SK-N-SH (cell line): ENCODE measurements around the gene CD300LG. TPM values are rescaled to one million over a fixed set of nuclear protein-coding genes. Genes with fewer than 3 reads are reported as not detected.

Source experiments
- CTCF ChIA-PET: fragments of 300-600, 350-600 bp; formaldehyde crosslinking; extraction: SDS; loops from one replicate; lab custom pipeline; 2021; lab: Yijun Ruan, JAX
- POLR2A ChIA-PET: fragments of 350-600 bp; sonication (Branson Sonifier 250); formaldehyde crosslinking; extraction: SDS; loops from one replicate; lab custom pipeline; 2020; ENCODE audit warnings: antibody characterized with exemption, inconsistent platforms; lab: Yijun Ruan, JAX
- DNase-seq: peaks from one replicate; pipeline ENCODE4 v3.0.0; 2012
- H2AFZ ChIP-seq: fragments of 200-600 bp; sonication (generic); 2 replicates; pipeline ENCODE4 v1.8.1; 2016; ENCODE audit warnings: antibody characterized with exemption, mild to moderate bottlenecking, low read depth
- H3F3A ChIP-seq: fragments of 200-600 bp; sonication (generic); replicated peaks from 2 replicates; pipeline ENCODE3; 2016; ENCODE audit warnings: antibody characterized with exemption, mild to moderate bottlenecking; ENCODE audit not compliant: insufficient read depth
- H3K27ac ChIP-seq, 2 experiments: fragments of 200-500 bp in 1 of 2; fragments of 200-600 bp in 1 of 2; sonication (Bioruptor generic) in 1 of 2; sonication (generic), shearing (Covaris generic) in 1 of 2; 2 replicates each; pipeline versions ENCODE4 v1.5.1 to v1.6.1; 2014 to 2016; ENCODE audit warnings: low read depth in 2 of 2, inconsistent platforms in 1 of 2, low read length in 1 of 2, mild to moderate bottlenecking in 1 of 2, mixed read lengths in 1 of 2
- H3K27me3 ChIP-seq: fragments of 200-600 bp; sonication (generic), shearing (Covaris generic); 2 replicates; pipeline ENCODE4 v1.6.1; 2016; ENCODE audit warnings: mixed run types; ENCODE audit not compliant: insufficient read depth
- H3K36me3 ChIP-seq, 2 experiments: fragments of 200-500 bp in 1 of 2; fragments of 200-600 bp in 1 of 2; sonication (Bioruptor generic) in 1 of 2; sonication (generic) in 1 of 2; replicated peaks in 1 of 2; 2 replicates each; pipeline versions ENCODE3 to v1.5.1; 2014 to 2016; ENCODE audit warnings: low read length in 1 of 2, mild to moderate bottlenecking in 1 of 2; ENCODE audit not compliant: insufficient read depth in 2 of 2, control insufficient read depth in 1 of 2
- H3K4me1 ChIP-seq, 2 experiments: fragments of 200-500 bp in 1 of 2; fragments of 200-600 bp in 1 of 2; sonication (Bioruptor generic) in 1 of 2; sonication (generic), shearing (Covaris generic) in 1 of 2; 2 replicates each; pipeline versions ENCODE4 v1.5.1 to v1.6.1; 2014 to 2016; ENCODE audit warnings: low read depth in 1 of 2, low read length in 1 of 2, mixed run types in 1 of 2; ENCODE audit not compliant: insufficient read depth in 2 of 2, control insufficient read depth in 1 of 2
- H3K4me2 ChIP-seq: fragments of 200-600 bp; sonication (generic), shearing (Covaris generic); 2 replicates; pipeline ENCODE4 v1.6.1; 2017; ENCODE audit warnings: mixed run types
- H3K4me3 ChIP-seq, 2 experiments: fragments of 200-500 bp in 1 of 2; fragments of 200-600 bp in 1 of 2; sonication (Bioruptor generic) in 1 of 2; sonication (generic), shearing (Covaris generic) in 1 of 2; 2 replicates each; pipeline versions ENCODE4 v1.5.1 to v1.8.1; 2014 to 2016; ENCODE audit warnings: low read depth in 2 of 2, inconsistent platforms in 1 of 2, low read length in 1 of 2, mild to moderate bottlenecking in 1 of 2, mixed read lengths in 1 of 2, moderate library complexity in 1 of 2
- H3K79me2 ChIP-seq: fragments of 200-600 bp; sonication (generic); 2 replicates; pipeline ENCODE4 v1.8.1; 2017; ENCODE audit warnings: mild to moderate bottlenecking; ENCODE audit not compliant: insufficient read depth
- H3K9ac ChIP-seq: fragments of 200-600 bp; sonication (generic); 2 replicates; pipeline ENCODE4 v1.6.1; 2017; ENCODE audit warnings: mixed run types
- H3K9me2 ChIP-seq: fragments of 200-600 bp; sonication (generic); 2 replicates; pipeline ENCODE4 v1.6.1; 2017; ENCODE audit warnings: mixed run types
- H3K9me3 ChIP-seq: fragments of 200-600 bp; sonication (generic); 2 replicates; pipeline ENCODE4 v1.6.1; 2017; ENCODE audit warnings: mixed run types, mild to moderate bottlenecking, moderate library complexity
- H4K20me1 ChIP-seq: fragments of 200-600 bp; sonication (generic); 2 replicates; pipeline ENCODE4 v1.6.1; 2017; ENCODE audit warnings: mild to moderate bottlenecking, mixed run types; ENCODE audit not compliant: insufficient read depth
- CHD2 ChIP-seq: fragments of 150-350 bp; IDR thresholded peaks from 2 replicates; pipeline ENCODE4 v1.6.1; 2018; ENCODE audit warnings: low read length; ENCODE audit not compliant: partially characterized antibody
- EP300 ChIP-seq, 2 experiments: IDR thresholded peaks; 2 replicates each; pipeline versions ENCODE4 v1.4.0 to v1.6.1; 2012; ENCODE audit warnings: borderline replicate concordance in 1 of 2, low read depth in 1 of 2, low read length in 1 of 2
- FOSL2 ChIP-seq: IDR thresholded peaks from 2 replicates; pipeline ENCODE4 v1.4.0; 2012; ENCODE audit warnings: low read depth, mild to moderate bottlenecking, moderate library complexity, borderline replicate concordance
- FOXJ3 ChIP-seq: sonication (generic); formaldehyde crosslinking; IDR thresholded peaks from 2 replicates; pipeline ENCODE4 v1.5.1; 2020; ENCODE audit warnings: mild to moderate bottlenecking, missing genetic modification reagents
- FOXM1 ChIP-seq: IDR thresholded peaks from 2 replicates; pipeline ENCODE4 v1.4.0; 2012; ENCODE audit warnings: low read depth, mild to moderate bottlenecking
- GATA2 ChIP-seq: sonication (generic); formaldehyde crosslinking; IDR thresholded peaks from 2 replicates; pipeline ENCODE4 v1.5.0; 2020; ENCODE audit warnings: mild to moderate bottlenecking, missing genetic modification reagents
- RCOR1 ChIP-seq: fragments of 150-350 bp; IDR thresholded peaks from 2 replicates; pipeline ENCODE4 v1.6.1; 2017; ENCODE audit warnings: antibody characterized with exemption, low read length
- RFX5 ChIP-seq: IDR thresholded peaks from 2 replicates; pipeline ENCODE4 v1.6.1; 2012; ENCODE audit warnings: mild to moderate bottlenecking, improper control_type of control experiment, low read length
- SMC3 ChIP-seq: IDR thresholded peaks from 2 replicates; pipeline ENCODE4 v1.6.1; 2012; ENCODE audit warnings: low read depth, low read length, improper control_type of control experiment
- TAF1 ChIP-seq: IDR thresholded peaks from 2 replicates; pipeline ENCODE4 v1.6.1; 2012; ENCODE audit warnings: low read depth, mild to moderate bottlenecking, low read length, moderate library complexity, borderline replicate concordance
- TCF12 ChIP-seq: IDR thresholded peaks from 2 replicates; pipeline ENCODE4 v1.4.0; 2012
- TEAD4 ChIP-seq: IDR thresholded peaks from 2 replicates; pipeline ENCODE4 v1.4.0; 2012; ENCODE audit warnings: mild to moderate bottlenecking, borderline replicate concordance; ENCODE audit not compliant: insufficient read depth
- YY1 ChIP-seq: IDR thresholded peaks from 2 replicates; pipeline ENCODE4 v1.4.0; 2012; ENCODE audit warnings: low read depth, mild to moderate bottlenecking
- whole genome bisulfite sequencing: methylation state at CpG from one replicate; pipeline ENCODE4 v1.1.6; 2017; ENCODE audit warnings: low lambda C conversion rate; 5-methylcytosine and 5-hydroxymethylcytosine counted together
- polyA plus RNA-seq, 3 experiments: library from polyadenylated mRNA; depleted of rRNA; stranded (reverse); fragments of >200 nt; gene quantifications; 2 replicates each; pipeline ENCODE4 v1.2.3, GENCODE V29; 2012
- TF ChIP-seq, protein P1 (sequence below): fragments of 150-350 bp; IDR thresholded peaks from 2 replicates; pipeline ENCODE4 v1.6.1; 2016; ENCODE audit warnings: mild to moderate bottlenecking, low read depth, low read length
- TF ChIP-seq, protein P2 (sequence below): IDR thresholded peaks from 2 replicates; pipeline ENCODE4 v1.4.0; 2012; ENCODE audit warnings: low read depth, borderline replicate concordance
- TF ChIP-seq, protein P3 (sequence below): fragments of 150-350 bp; IDR thresholded peaks from 2 replicates; pipeline ENCODE4 v1.6.1; 2017; ENCODE audit warnings: antibody characterized with exemption, low read length, low read depth, borderline replicate concordance
- TF ChIP-seq, protein P4 (sequence below): IDR thresholded peaks from 2 replicates; pipeline ENCODE4 v1.6.1; 2012; ENCODE audit warnings: mild to moderate bottlenecking, low read depth, low read length, moderate library complexity
- TF ChIP-seq, protein P5 (sequence below): IDR thresholded peaks from 2 replicates; pipeline ENCODE4; 2012
- TF ChIP-seq, protein P6 (sequence below): IDR thresholded peaks from 2 replicates; pipeline ENCODE4 v1.4.0; 2012; ENCODE audit warnings: low read depth, borderline replicate concordance
- TF ChIP-seq, protein P7 (sequence below): fragments of 200-600 bp; sonication (generic); IDR thresholded peaks from 2 replicates; pipeline ENCODE4 v1.6.1; 2017; ENCODE audit warnings: antibody characterized with exemption, mild to moderate bottlenecking, moderate library complexity

CD300LG gene
- polyA plus RNA-seq, 1 of the 3 experiments (the other 2 are of a cell fraction), result not detected

DNA sequence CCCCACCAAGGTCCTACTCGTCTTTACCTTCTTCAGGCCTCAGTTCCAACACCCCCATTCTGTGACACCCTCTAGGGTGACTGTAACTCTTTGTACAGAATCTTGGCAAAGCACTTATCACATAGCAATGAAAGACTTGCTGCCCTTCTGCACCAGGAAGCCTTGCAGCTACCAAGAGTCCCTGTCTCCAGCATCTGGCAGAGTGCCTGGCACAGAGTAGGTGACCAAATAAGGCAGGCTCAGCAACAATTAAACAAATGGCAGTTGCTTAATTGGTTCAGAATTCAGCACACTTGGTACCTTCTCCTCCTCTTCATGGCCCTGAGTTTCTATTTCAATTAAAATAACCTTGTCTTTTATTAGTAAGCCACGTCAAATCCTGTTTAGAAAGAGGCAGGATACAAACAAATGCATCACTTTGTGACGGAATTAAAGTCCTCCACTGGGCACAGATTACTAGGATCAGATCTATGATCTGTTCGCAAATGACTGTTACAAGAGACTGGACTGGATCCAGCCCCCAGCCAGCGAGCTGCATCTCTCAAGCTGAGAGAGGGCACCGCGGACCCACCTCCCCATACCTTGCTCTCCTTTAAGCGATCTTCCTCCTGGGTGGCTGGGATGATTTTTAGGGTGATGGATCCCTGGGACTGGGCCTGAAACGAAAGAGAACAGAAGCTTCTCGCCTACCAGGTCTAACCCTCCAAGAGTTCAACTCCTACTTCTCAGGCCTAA, 23.5 kb upstream of the CD300LG start:
- Histone ChIP-seq H3K9me3 (no peaks in the 10 kb centered on the region), H3K4me1 (peaks cover 0 to 5% of the 10 kb centered on the region in 2 experiments; a peak in 1 of 4 replicates), H3K4me2 (no peak overlapping the region), H3K79me2 (no peaks in the 10 kb centered on the region), H3K9ac (no peak overlapping the region), H3K36me3 (peaks cover 16 to 18% of the 10 kb centered on the region in 2 experiments), H2AFZ (no peak overlapping the region), H3K27me3 (no peaks in the 10 kb centered on the region), H3K9me2 (no peaks in the 10 kb centered on the region), H4K20me1 (no peaks in the 10 kb centered on the region), H3K27ac (no peak overlapping the region), H3K4me3 (no peak overlapping the region), H3F3A (no peaks in the 10 kb centered on the region)
- no peak for DNase-seq
- WGBS, result 94% methylated on average over 10 of the region's 10 CpGs
- no peak for TF ChIP-seq YY1
- no peak for TF ChIP-seq TCF12
- TF ChIP-seq, protein P1, sequence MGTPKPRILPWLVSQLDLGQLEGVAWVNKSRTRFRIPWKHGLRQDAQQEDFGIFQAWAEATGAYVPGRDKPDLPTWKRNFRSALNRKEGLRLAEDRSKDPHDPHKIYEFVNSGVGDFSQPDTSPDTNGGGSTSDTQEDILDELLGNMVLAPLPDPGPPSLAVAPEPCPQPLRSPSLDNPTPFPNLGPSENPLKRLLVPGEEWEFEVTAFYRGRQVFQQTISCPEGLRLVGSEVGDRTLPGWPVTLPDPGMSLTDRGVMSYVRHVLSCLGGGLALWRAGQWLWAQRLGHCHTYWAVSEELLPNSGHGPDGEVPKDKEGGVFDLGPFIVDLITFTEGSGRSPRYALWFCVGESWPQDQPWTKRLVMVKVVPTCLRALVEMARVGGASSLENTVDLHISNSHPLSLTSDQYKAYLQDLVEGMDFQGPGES, result no peak
- TF ChIP-seq FOXM1, result no peak
- TF ChIP-seq, protein P2, sequence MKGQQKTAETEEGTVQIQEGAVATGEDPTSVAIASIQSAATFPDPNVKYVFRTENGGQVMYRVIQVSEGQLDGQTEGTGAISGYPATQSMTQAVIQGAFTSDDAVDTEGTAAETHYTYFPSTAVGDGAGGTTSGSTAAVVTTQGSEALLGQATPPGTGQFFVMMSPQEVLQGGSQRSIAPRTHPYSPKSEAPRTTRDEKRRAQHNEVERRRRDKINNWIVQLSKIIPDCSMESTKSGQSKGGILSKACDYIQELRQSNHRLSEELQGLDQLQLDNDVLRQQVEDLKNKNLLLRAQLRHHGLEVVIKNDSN, result no peak
- no peak for TF ChIP-seq CHD2
- TF ChIP-seq SMC3, result no peak
- TF ChIP-seq TEAD4, result no peak
- TF ChIP-seq, protein P3, sequence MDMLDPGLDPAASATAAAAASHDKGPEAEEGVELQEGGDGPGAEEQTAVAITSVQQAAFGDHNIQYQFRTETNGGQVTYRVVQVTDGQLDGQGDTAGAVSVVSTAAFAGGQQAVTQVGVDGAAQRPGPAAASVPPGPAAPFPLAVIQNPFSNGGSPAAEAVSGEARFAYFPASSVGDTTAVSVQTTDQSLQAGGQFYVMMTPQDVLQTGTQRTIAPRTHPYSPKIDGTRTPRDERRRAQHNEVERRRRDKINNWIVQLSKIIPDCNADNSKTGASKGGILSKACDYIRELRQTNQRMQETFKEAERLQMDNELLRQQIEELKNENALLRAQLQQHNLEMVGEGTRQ, result no peak
- no peak for TF ChIP-seq FOSL2
- TF ChIP-seq FOXJ3 (CRISPR knock-in tag), result no peak
- TF ChIP-seq, protein P4, sequence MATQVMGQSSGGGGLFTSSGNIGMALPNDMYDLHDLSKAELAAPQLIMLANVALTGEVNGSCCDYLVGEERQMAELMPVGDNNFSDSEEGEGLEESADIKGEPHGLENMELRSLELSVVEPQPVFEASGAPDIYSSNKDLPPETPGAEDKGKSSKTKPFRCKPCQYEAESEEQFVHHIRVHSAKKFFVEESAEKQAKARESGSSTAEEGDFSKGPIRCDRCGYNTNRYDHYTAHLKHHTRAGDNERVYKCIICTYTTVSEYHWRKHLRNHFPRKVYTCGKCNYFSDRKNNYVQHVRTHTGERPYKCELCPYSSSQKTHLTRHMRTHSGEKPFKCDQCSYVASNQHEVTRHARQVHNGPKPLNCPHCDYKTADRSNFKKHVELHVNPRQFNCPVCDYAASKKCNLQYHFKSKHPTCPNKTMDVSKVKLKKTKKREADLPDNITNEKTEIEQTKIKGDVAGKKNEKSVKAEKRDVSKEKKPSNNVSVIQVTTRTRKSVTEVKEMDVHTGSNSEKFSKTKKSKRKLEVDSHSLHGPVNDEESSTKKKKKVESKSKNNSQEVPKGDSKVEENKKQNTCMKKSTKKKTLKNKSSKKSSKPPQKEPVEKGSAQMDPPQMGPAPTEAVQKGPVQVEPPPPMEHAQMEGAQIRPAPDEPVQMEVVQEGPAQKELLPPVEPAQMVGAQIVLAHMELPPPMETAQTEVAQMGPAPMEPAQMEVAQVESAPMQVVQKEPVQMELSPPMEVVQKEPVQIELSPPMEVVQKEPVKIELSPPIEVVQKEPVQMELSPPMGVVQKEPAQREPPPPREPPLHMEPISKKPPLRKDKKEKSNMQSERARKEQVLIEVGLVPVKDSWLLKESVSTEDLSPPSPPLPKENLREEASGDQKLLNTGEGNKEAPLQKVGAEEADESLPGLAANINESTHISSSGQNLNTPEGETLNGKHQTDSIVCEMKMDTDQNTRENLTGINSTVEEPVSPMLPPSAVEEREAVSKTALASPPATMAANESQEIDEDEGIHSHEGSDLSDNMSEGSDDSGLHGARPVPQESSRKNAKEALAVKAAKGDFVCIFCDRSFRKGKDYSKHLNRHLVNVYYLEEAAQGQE, result no peak
- no peak for TF ChIP-seq RCOR1
- TF ChIP-seq, protein P5, sequence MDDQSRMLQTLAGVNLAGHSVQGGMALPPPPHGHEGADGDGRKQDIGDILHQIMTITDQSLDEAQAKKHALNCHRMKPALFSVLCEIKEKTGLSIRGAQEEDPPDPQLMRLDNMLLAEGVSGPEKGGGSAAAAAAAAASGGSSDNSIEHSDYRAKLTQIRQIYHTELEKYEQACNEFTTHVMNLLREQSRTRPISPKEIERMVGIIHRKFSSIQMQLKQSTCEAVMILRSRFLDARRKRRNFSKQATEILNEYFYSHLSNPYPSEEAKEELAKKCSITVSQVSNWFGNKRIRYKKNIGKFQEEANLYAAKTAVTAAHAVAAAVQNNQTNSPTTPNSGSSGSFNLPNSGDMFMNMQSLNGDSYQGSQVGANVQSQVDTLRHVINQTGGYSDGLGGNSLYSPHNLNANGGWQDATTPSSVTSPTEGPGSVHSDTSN, result no peak
- TF ChIP-seq, protein P6, sequence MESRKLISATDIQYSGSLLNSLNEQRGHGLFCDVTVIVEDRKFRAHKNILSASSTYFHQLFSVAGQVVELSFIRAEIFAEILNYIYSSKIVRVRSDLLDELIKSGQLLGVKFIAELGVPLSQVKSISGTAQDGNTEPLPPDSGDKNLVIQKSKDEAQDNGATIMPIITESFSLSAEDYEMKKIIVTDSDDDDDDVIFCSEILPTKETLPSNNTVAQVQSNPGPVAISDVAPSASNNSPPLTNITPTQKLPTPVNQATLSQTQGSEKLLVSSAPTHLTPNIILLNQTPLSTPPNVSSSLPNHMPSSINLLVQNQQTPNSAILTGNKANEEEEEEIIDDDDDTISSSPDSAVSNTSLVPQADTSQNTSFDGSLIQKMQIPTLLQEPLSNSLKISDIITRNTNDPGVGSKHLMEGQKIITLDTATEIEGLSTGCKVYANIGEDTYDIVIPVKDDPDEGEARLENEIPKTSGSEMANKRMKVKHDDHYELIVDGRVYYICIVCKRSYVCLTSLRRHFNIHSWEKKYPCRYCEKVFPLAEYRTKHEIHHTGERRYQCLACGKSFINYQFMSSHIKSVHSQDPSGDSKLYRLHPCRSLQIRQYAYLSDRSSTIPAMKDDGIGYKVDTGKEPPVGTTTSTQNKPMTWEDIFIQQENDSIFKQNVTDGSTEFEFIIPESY, result no peak
- TF ChIP-seq, protein P7, sequence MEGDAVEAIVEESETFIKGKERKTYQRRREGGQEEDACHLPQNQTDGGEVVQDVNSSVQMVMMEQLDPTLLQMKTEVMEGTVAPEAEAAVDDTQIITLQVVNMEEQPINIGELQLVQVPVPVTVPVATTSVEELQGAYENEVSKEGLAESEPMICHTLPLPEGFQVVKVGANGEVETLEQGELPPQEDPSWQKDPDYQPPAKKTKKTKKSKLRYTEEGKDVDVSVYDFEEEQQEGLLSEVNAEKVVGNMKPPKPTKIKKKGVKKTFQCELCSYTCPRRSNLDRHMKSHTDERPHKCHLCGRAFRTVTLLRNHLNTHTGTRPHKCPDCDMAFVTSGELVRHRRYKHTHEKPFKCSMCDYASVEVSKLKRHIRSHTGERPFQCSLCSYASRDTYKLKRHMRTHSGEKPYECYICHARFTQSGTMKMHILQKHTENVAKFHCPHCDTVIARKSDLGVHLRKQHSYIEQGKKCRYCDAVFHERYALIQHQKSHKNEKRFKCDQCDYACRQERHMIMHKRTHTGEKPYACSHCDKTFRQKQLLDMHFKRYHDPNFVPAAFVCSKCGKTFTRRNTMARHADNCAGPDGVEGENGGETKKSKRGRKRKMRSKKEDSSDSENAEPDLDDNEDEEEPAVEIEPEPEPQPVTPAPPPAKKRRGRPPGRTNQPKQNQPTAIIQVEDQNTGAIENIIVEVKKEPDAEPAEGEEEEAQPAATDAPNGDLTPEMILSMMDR, result no peak
- TF ChIP-seq GATA2 (CRISPR knock-in tag), result no peak
- no peak for TF ChIP-seq TAF1
- no peak for TF ChIP-seq RFX5
- no peak for TF ChIP-seq EP300 (IDR thresholded peaks at IDR 0.05; ENCODE audit: borderline replicate concordance in 1 of 2, low read depth in 1 of 2, low read length in 1 of 2)
- POLR2A ChIA-PET, result no interaction called here
- CTCF ChIA-PET, result interaction anchor here (1.8 kb wide), 1 partner anchor 23 kb away, joined by 10 read pairs; the partner anchor contains the start of gene CD300LG
